Measurements from ENCODE around the gene GGA3. TPM values are rescaled to one million over a fixed set of nuclear protein-coding genes. Genes with fewer than 3 reads are reported as not detected.
A peak's percentile ranks its signal among the peaks of the same experiment; 100 is the strongest.
"Not testable (repeated sequence)": the region's sequence is repeated elsewhere in the genome, so short reads cannot be mapped to it uniquely, and the experiment has no call there.

Gene GGA3
- 48.3 TPM for polyA plus RNA-seq (2012; ENCODE audit: low read depth, missing spikeins)

- peak; percentile 91 for DNase-seq (ENCODE audit: insufficient read length, low spot score)
- FAIRE-seq: peak; percentile 86
- TF ChIP-seq POLR2AphosphoS5 (IDR thresholded peaks at IDR 0.05; ENCODE audit: low read depth, low read length) (peak; percentile 77), POU2F2 (IDR thresholded peaks at IDR 0.05; ENCODE audit: low read depth, low read length) (peak; percentile 40; the same call in 1 of the 2 replicates), TAF1 (IDR thresholded peaks at IDR 0.05; ENCODE audit: low read depth, low read length) (peak; percentile 94), SPI1 (IDR thresholded peaks at IDR 0.05; ENCODE audit: low read depth, low read length) (no peak), POLR2A (IDR thresholded peaks at IDR 0.05; ENCODE audit: low read depth, low read length) (peak; percentile 76)
Observed at GRCh38 chr17:75261336-75262111, at the start of gene GGA3, which contains the start of gene MRPS7. Gene GGA3 (minus strand): TSS chr17:75261606. CDS start chr17:75261587, 19 bp downstream. Gene MRPS7 (plus strand): TSS chr17:75261879. CDS start chr17:75261901, 22 bp downstream.

GRCh38 chr17:75308732-75309629 is 47.6 kb upstream of the GGA3 start:
- TF ChIP-seq TAF1 (IDR thresholded peaks at IDR 0.05; ENCODE audit: low read depth, low read length) (no peak), POLR2AphosphoS5 (IDR thresholded peaks at IDR 0.05; ENCODE audit: low read depth, low read length) (no peak), PAX5 (IDR thresholded peaks at IDR 0.05; ENCODE audit: insufficient read depth, low read length, severe bottlenecking) (no peak), SPI1 (IDR thresholded peaks at IDR 0.05; ENCODE audit: low read depth, low read length) (no peak), POLR2A (IDR thresholded peaks at IDR 0.05; ENCODE audit: low read depth, low read length) (no peak), POU2F2 (IDR thresholded peaks at IDR 0.05; ENCODE audit: low read depth, low read length) (no peak)
- DNase-seq (ENCODE audit: insufficient read length, low spot score) (no peak), FAIRE-seq (no peak)

- DNase-seq (ENCODE audit: insufficient read length, low spot score): no peak
Observed at GRCh38 chr17:75307957-75308731, 46.7 kb upstream of the GGA3 start.

GRCh38 chr17:75301502-75302206 is 40.2 kb upstream of the GGA3 start:
- no peak for FAIRE-seq
- TF ChIP-seq POLR2AphosphoS5 (IDR thresholded peaks at IDR 0.05; ENCODE audit: low read depth, low read length) (no peak), SPI1 (IDR thresholded peaks at IDR 0.05; ENCODE audit: low read depth, low read length) (no peak), TAF1 (IDR thresholded peaks at IDR 0.05; ENCODE audit: low read depth, low read length) (no peak), PAX5 (IDR thresholded peaks at IDR 0.05; ENCODE audit: insufficient read depth, low read length, severe bottlenecking) (no peak), POU2F2 (IDR thresholded peaks at IDR 0.05; ENCODE audit: low read depth, low read length) (no peak), POLR2A (IDR thresholded peaks at IDR 0.05; ENCODE audit: low read depth, low read length) (no peak)
- DNase-seq (ENCODE audit: insufficient read length, low spot score): no peak

More at GRCh38 chr17:75307957-75308731, 46.7 kb upstream of the GGA3 start:
- TF ChIP-seq POLR2A (IDR thresholded peaks at IDR 0.05; ENCODE audit: low read depth, low read length) (no peak), PAX5 (IDR thresholded peaks at IDR 0.05; ENCODE audit: insufficient read depth, low read length, severe bottlenecking) (no peak), TAF1 (IDR thresholded peaks at IDR 0.05; ENCODE audit: low read depth, low read length) (no peak), POLR2AphosphoS5 (IDR thresholded peaks at IDR 0.05; ENCODE audit: low read depth, low read length) (no peak)
- no peak for FAIRE-seq

GRCh38 chr17:75301049-75301448 is 39.6 kb upstream of the GGA3 start:
- DNase-seq (ENCODE audit: insufficient read length, low spot score): no peak
- TF ChIP-seq TAF1 (IDR thresholded peaks at IDR 0.05; ENCODE audit: low read depth, low read length): no peak
- TF ChIP-seq PAX5 (IDR thresholded peaks at IDR 0.05; ENCODE audit: insufficient read depth, low read length, severe bottlenecking): no peak
- no peak for TF ChIP-seq POLR2AphosphoS5 (IDR thresholded peaks at IDR 0.05; ENCODE audit: low read depth, low read length)
- TF ChIP-seq POLR2A (IDR thresholded peaks at IDR 0.05; ENCODE audit: low read depth, low read length): no peak
- TF ChIP-seq SPI1 (IDR thresholded peaks at IDR 0.05; ENCODE audit: low read depth, low read length): no peak
- no peak for TF ChIP-seq POU2F2 (IDR thresholded peaks at IDR 0.05; ENCODE audit: low read depth, low read length)
- no peak for FAIRE-seq

GRCh38 chr17:75300280-75300679 is 38.9 kb upstream of the GGA3 start:
- no peak for FAIRE-seq
- TF ChIP-seq SPI1 (IDR thresholded peaks at IDR 0.05; ENCODE audit: low read depth, low read length): no peak
- no peak for DNase-seq (ENCODE audit: insufficient read length, low spot score)

GRCh38 chr17:75295201-75296158 is 34.1 kb upstream of the GGA3 start:
- peak; percentile 93 for TF ChIP-seq POLR2AphosphoS5 (IDR thresholded peaks at IDR 0.05; ENCODE audit: low read depth, low read length)
- TF ChIP-seq POLR2A (IDR thresholded peaks at IDR 0.05; ENCODE audit: low read depth, low read length): peak; percentile 95
- peak; percentile 97 for TF ChIP-seq SPI1 (IDR thresholded peaks at IDR 0.05; ENCODE audit: low read depth, low read length)
- peak; percentile 79 for TF ChIP-seq TAF1 (IDR thresholded peaks at IDR 0.05; ENCODE audit: low read depth, low read length)
- peak; percentile 80 for TF ChIP-seq POU2F2 (IDR thresholded peaks at IDR 0.05; ENCODE audit: low read depth, low read length)
- TF ChIP-seq PAX5 (IDR thresholded peaks at IDR 0.05; ENCODE audit: insufficient read depth, low read length, severe bottlenecking): no peak
- FAIRE-seq (peak; percentile 82), DNase-seq (ENCODE audit: insufficient read length, low spot score) (no peak)

- DNase-seq (ENCODE audit: insufficient read length, low spot score); FAIRE-seq: not testable (repeated sequence)
Observed at GRCh38 chr17:75292810-75293448, 31.5 kb upstream of the GGA3 start.

Measured in GM12891 (cell line).